GM23338 (cell line): Measurements from ENCODE around the gene TULP3. TPM values are rescaled to one million over a fixed set of nuclear protein-coding genes. Genes with fewer than 3 reads are reported as not detected.

Experiments used
- ATAC-seq: fragments of 200-7000 bp; cut with Tn5 transposase; 3 replicates; pipeline ENCODE4 v1.9.1; 2020
- DNase-seq: peaks from one replicate; pipeline ENCODE4 v3.0.0-alpha.2; 2015; ENCODE audit warnings: low spot score
- H2AFZ ChIP-seq: fragments of 200-600 bp; sonication (generic); 2 replicates; pipeline ENCODE4 v1.8.0; 2016; ENCODE audit warnings: antibody characterized with exemption, mild to moderate bottlenecking, moderate library complexity
- H3F3A ChIP-seq: fragments of 200-600 bp; sonication (generic); replicated peaks from 2 replicates; pipeline ENCODE4 v1.8.0; 2017; ENCODE audit warnings: antibody characterized with exemption, mixed run types, low read depth
- H3K27ac ChIP-seq: fragments of 200-600 bp; sonication (generic); 2 replicates; pipeline ENCODE4 v1.6.1; 2016; ENCODE audit warnings: low read depth
- H3K27me3 ChIP-seq: fragments of 200-600 bp; sonication (generic); 2 replicates; pipeline ENCODE4 v1.8.0; 2016; ENCODE audit warnings: mild to moderate bottlenecking, mixed run types, moderate library complexity; ENCODE audit not compliant: insufficient read depth
- H3K36me3 ChIP-seq: fragments of 200-600 bp; sonication (generic); 2 replicates; pipeline ENCODE4 v1.8.0; 2016; ENCODE audit warnings: mild to moderate bottlenecking; ENCODE audit not compliant: insufficient read depth
- H3K4me1 ChIP-seq: fragments of 200-600 bp; sonication (generic); 2 replicates; pipeline ENCODE4 v1.8.0; 2016; ENCODE audit warnings: mild to moderate bottlenecking, moderate library complexity; ENCODE audit not compliant: insufficient read depth
- H3K4me2 ChIP-seq: fragments of 200-600 bp; sonication (generic); 2 replicates; pipeline ENCODE4 v1.7.1; 2017; ENCODE audit warnings: mixed run types
- H3K4me3 ChIP-seq: fragments of 200-600 bp; sonication (generic); 2 replicates; pipeline ENCODE4 v1.6.1; 2016; ENCODE audit warnings: mixed run types
- H3K79me2 ChIP-seq: fragments of 200-600 bp; sonication (generic); replicated peaks from 2 replicates; pipeline ENCODE4 v1.8.0; 2017; ENCODE audit warnings: mild to moderate bottlenecking; ENCODE audit not compliant: insufficient read depth
- H3K9me2 ChIP-seq: fragments of 200-600 bp; sonication (generic); 2 replicates; pipeline ENCODE4 v1.8.0; 2017; ENCODE audit not compliant: insufficient read depth
- H4K20me1 ChIP-seq: fragments of 200-600 bp; sonication (generic); replicated peaks from 2 replicates; pipeline ENCODE4 v1.8.0; 2017; ENCODE audit warnings: mild to moderate bottlenecking; ENCODE audit not compliant: insufficient read depth
- H3K27ac Mint-ChIP-seq: 2 replicates; pipeline ENCODE4 v1.8.0; 2020; ENCODE audit warnings: inconsistent platforms, mild to moderate bottlenecking, moderate library complexity, mixed read lengths
- H3K27me3 Mint-ChIP-seq: 3 replicates; pipeline ENCODE4 v1.8.0; 2022; ENCODE audit warnings: low read depth, mild to moderate bottlenecking, moderate library complexity, mixed read lengths, inconsistent platforms; ENCODE audit not compliant: insufficient read depth, poor library complexity
- H3K36me3 Mint-ChIP-seq: 3 replicates; pipeline ENCODE4 v1.8.0; 2021; ENCODE audit warnings: low read depth, mild to moderate bottlenecking, inconsistent platforms, moderate library complexity, mixed read lengths
- H3K4me1 Mint-ChIP-seq: 3 replicates; pipeline ENCODE4 v1.8.0; 2020; ENCODE audit warnings: mild to moderate bottlenecking, inconsistent platforms, mixed read lengths
- H3K4me3 Mint-ChIP-seq: 3 replicates; pipeline ENCODE4 v1.8.0; 2021; ENCODE audit warnings: moderate library complexity, mild to moderate bottlenecking, inconsistent platforms, mixed read lengths
- H3K9me3 Mint-ChIP-seq: 3 replicates; pipeline ENCODE4 v1.8.0; 2020; ENCODE audit warnings: moderate library complexity, mild to moderate bottlenecking, inconsistent platforms, mixed read lengths
- CREB1 ChIP-seq: fragments of 250-450 bp; sonication (Bioruptor Pico); IDR thresholded peaks from 2 replicates; pipeline ENCODE4 v1.5.0; 2020; ENCODE audit warnings: low read depth, mild to moderate bottlenecking, moderate library complexity
- CTCF ChIP-seq, 2 experiments: fragments of 200-600 bp in 1 of 2; sonication (generic) in 1 of 2; conservative IDR thresholded peaks; 2 replicates each; pipeline versions ENCODE4 v1.5.1 to v1.6.1; 2016 to 2017; ENCODE audit warnings: antibody characterized with exemption in 2 of 2, low read depth in 2 of 2, mild to moderate bottlenecking in 2 of 2, moderate library complexity in 1 of 2
- ETS1 ChIP-seq: IDR thresholded peaks from 2 replicates; pipeline ENCODE4 v1.6.1; 2016; ENCODE audit warnings: antibody characterized with exemption
- EZH2 ChIP-seq: fragments of 200-600 bp; sonication (generic); IDR thresholded peaks from one replicate; pipeline ENCODE4 v1.8.0; 2017; ENCODE audit warnings: antibody characterized with exemption, mild to moderate bottlenecking, low read depth; ENCODE audit not compliant: unreplicated experiment
- EZH2phosphoT487 ChIP-seq: fragments of 200-600 bp; sonication (generic); IDR thresholded peaks from one replicate; pipeline ENCODE4 v1.8.1; 2018; ENCODE audit warnings: antibody characterized with exemption; ENCODE audit not compliant: unreplicated experiment
- JUNB ChIP-seq: IDR thresholded peaks from one replicate; pipeline ENCODE4 v1.6.1; 2016; ENCODE audit warnings: antibody characterized with exemption; ENCODE audit not compliant: unreplicated experiment
- NANOG ChIP-seq: IDR thresholded peaks from 2 replicates; pipeline ENCODE4 v1.6.1; 2016; ENCODE audit warnings: antibody characterized with exemption, borderline replicate concordance
- POLR2AphosphoS5 ChIP-seq: IDR thresholded peaks from 2 replicates; pipeline ENCODE4 v1.6.1; 2016; ENCODE audit warnings: antibody characterized with exemption, low read depth
- REST ChIP-seq: IDR thresholded peaks from one replicate; pipeline ENCODE4 v1.6.1; 2018; ENCODE audit warnings: antibody characterized with exemption; ENCODE audit not compliant: unreplicated experiment
- STAT1 ChIP-seq: IDR thresholded peaks from one replicate; pipeline ENCODE4 v1.6.1; 2016; ENCODE audit warnings: antibody characterized with exemption; ENCODE audit not compliant: unreplicated experiment
- ZNF331 ChIP-seq: fragments of 250-450 bp; sonication (Bioruptor Pico); IDR thresholded peaks from 2 replicates; pipeline ENCODE4 v1.5.0; 2020; ENCODE audit warnings: low read depth, mild to moderate bottlenecking, moderate library complexity
- ZNF462 ChIP-seq: fragments of 250-450 bp; sonication (Bioruptor Pico); IDR thresholded peaks from 2 replicates; pipeline ENCODE4 v1.5.0; 2020; ENCODE audit warnings: mild to moderate bottlenecking, moderate library complexity
- polyA plus RNA-seq: library from polyadenylated mRNA; unstranded; fragments of >200 nt; fragmentation: Nextera tagmentation; extraction: Ambion mirVana; gene quantifications from 2 replicates; pipeline ENCODE4 v1.2.1, GENCODE V29; 2016
- total RNA-seq: library from RNA; depleted of rRNA; stranded (reverse); fragments of >200 nt; shearing (Covaris generic); gene quantifications from 2 replicates; pipeline ENCODE4 v1.2.3, GENCODE V29; 2014

The TULP3 gene
- total and polyA plus RNA-seq, 2 experiments from 2014 or later: 15.1 to 18.8 TPM

- peak overlapping the region; percentile 26; the same call in 1 of the 2 replicates for H3K27ac ChIP-seq
- peaks cover 61% of the 10 kb centered on the region for H3K4me1 ChIP-seq
- H3K36me3 ChIP-seq: peaks cover 6% of the 10 kb centered on the region; the same call in 1 of the 2 replicates
- Mint-ChIP-seq H3K27me3 (peaks cover 27% of the 10 kb centered on the region), H3K27ac (no peak overlapping the region), H3K4me3 (peak overlapping the region; percentile 86), H3K4me1 (peaks cover 57% of the 10 kb centered on the region), H3K9me3 (no peaks in the 10 kb centered on the region; the same call in 2 of the 3 replicates), H3K36me3 (peaks cover 33% of the 10 kb centered on the region)
- ATAC-seq (no peak), DNase-seq (peak; percentile 43)
- peak overlapping the region; percentile 100 for H3K4me2 ChIP-seq
- peaks cover 19% of the 10 kb centered on the region for H4K20me1 ChIP-seq
- H3K27me3 ChIP-seq: 0 out of 2 replicates have a peak, but pooled peaks cover 3% of the 10 kb centered on the region
- H2AFZ ChIP-seq: no peak overlapping the region
- H3K9me2 ChIP-seq: no peaks in the 10 kb centered on the region
- H3K4me3 ChIP-seq: peak overlapping the region; percentile 95
- TF ChIP-seq ZNF462 (no peak), REST (no peak), CREB1 (no peak), EZH2 (no peak), CTCF (conservative IDR thresholded peaks at IDR 0.05; ENCODE audit: low read depth in 2 of 2) (no peak), NANOG (no peak), ETS1 (no peak), ZNF331 (CRISPR knock-in tag) (no peak), STAT1 (no peak), EZH2phosphoT487 (no peak), JUNB (no peak), POLR2AphosphoS5 (no peak)
- H3F3A ChIP-seq: peaks cover 35% of the 10 kb centered on the region
- H3K79me2 ChIP-seq: peaks cover 74% of the 10 kb centered on the region
Measured at GRCh38 chr12:2960996-2961616, 70.4 kb downstream of the TULP3 start.
